Stimulated activated CD4-positive, alpha-beta T cell treated with anti-CD3 and anti-CD28 coated beads, Interleukin-4, amount 100 ng/mL, for 1 hour (primary cell): ENCODE measurements around the gene ARHGDIA.
"Not testable (repeated sequence)": the region's sequence is repeated elsewhere in the genome, so short reads cannot be mapped to it uniquely, and the experiment has no call there.

Experiments
- DNase-seq: peaks from one replicate; pipeline ENCODE4 v3.0.0-alpha.2; 2020

Gene ARHGDIA

GRCh38 chr17:81870981-81871386, at the start of gene ARHGDIA:
Gene ARHGDIA, minus strand, starts transcription at chr17:81871337. Its CDS starts 1,407 bp downstream, at chr17:81869930.
- DNase-seq, result no peak

GRCh38 chr17:81918832-81919545, 47.9 kb upstream of the ARHGDIA start:
- DNase-seq, result no peak

DNA sequence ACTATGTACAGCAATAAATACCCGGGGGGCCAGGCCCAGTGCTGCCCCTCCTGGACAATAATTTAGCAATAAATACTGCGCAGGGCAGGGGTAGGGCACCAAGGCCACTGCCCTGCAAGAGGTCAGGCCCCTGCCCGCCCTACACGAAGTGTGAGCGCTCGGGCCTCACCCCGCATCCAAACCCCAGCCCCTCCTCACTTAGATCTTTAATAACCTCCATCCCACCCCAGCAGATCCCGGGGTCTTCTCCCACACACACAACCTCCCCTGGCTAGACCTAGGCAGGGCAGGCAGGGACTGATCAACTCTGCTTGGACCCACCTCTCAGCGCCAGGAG, 47.2 kb upstream of the ARHGDIA start:
- DNase-seq, result not testable (repeated sequence)

DNA sequence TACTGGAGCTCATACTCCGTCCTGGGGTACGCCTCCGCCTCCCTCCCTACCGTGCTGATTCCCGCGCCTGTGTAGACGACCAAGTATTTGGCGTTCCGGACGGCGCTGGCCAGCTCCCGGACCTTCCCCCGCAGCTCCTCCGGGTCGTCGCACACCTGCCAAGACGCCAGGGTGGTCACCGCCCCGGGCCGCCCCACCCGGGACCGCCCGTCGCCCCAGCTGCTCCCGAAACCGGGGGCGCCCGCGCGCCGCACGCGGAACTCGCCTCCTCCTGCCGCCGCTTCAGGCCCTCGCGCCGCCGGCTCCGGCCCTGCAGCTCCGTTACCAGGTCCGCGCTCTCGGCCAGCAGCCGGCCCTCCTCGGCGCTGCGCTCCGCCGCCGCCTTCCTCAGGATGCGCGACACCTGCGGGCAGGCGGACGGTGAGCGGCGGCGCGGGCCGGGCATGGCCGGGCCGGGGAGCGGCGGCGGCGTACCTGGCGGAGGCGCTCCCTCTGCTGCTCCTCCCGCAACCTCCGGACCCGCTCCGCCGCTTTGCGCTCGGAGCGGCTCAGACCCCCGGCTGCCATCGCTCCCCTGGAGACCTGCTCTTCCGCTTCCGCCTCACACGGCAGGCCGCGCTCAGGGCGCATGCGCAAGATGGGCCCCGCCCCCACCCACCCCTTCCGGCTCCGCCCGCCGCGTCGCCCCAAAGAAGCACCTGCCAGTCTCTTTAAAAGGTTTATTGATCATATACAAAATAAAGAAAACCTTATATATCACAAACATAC, 46.6 kb upstream of the ARHGDIA start, which contains the start of gene SIRT7:
Gene SIRT7 (minus strand): TSS at position 612 of the 768 bp plus-strand sequence. CDS start 45 bp downstream, at position 567.
- DNase-seq, result peak; percentile 79

- DNase-seq, result no peak
Observed at GRCh38 chr17:81916234-81917001, 45.3 kb upstream of the ARHGDIA start.

GRCh38 chr17:81915331-81915730, 44.2 kb upstream of the ARHGDIA start:
- DNase-seq, result no peak

- no peak for DNase-seq
Observed at GRCh38 chr17:81914103-81914850, 43.1 kb upstream of the ARHGDIA start.

DNA sequence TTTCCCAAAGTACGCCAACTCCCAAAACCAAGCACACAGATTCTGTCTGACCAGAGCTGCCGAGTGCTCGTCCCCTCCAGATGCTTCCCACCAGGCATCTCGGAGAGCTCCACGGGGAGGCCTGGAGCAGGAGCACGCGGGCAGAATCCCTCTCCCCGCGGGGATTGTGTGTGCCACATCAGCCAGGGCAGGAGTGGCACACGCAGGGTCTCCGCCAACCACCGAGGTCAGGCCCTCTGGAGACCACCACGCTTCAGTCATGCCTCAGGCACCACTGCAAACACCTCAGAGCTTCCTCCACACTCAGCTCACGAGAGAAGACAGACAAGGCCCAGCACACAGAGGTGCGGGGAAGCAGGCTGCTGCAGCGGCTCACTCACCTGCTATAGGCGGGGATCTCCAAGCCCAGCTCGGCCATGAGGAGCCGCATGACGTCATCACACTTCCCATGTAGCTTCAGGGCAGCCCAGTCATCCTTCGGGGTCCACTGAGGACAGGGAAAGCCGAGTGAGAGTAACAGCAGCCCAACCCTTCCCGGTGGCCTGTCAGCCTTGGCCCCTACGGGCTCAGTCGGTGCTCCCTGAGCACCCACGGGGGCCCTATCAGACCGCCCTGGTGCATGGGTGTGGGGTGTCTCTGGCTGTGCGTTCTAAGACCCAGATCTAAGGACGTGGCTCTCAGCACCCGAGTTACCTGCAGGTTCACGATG, 42.4 kb upstream of the ARHGDIA start:
- no peak for DNase-seq

- DNase-seq, result no peak
Observed at GRCh38 chr17:81912441-81913309, 41.5 kb upstream of the ARHGDIA start.

- no peak for DNase-seq
Observed at GRCh38 chr17:81911969-81912368, 40.8 kb upstream of the ARHGDIA start.

GRCh38 chr17:81911277-81911961, 40.3 kb upstream of the ARHGDIA start, which contains the start of gene PCYT2:
Gene PCYT2, minus strand, starts transcription at chr17:81911399. Its CDS starts 44 bp downstream, at chr17:81911355.
- DNase-seq, result peak; percentile 93

GRCh38 chr17:81910840-81911276, 39.7 kb upstream of the ARHGDIA start:
- no peak for DNase-seq

DNA sequence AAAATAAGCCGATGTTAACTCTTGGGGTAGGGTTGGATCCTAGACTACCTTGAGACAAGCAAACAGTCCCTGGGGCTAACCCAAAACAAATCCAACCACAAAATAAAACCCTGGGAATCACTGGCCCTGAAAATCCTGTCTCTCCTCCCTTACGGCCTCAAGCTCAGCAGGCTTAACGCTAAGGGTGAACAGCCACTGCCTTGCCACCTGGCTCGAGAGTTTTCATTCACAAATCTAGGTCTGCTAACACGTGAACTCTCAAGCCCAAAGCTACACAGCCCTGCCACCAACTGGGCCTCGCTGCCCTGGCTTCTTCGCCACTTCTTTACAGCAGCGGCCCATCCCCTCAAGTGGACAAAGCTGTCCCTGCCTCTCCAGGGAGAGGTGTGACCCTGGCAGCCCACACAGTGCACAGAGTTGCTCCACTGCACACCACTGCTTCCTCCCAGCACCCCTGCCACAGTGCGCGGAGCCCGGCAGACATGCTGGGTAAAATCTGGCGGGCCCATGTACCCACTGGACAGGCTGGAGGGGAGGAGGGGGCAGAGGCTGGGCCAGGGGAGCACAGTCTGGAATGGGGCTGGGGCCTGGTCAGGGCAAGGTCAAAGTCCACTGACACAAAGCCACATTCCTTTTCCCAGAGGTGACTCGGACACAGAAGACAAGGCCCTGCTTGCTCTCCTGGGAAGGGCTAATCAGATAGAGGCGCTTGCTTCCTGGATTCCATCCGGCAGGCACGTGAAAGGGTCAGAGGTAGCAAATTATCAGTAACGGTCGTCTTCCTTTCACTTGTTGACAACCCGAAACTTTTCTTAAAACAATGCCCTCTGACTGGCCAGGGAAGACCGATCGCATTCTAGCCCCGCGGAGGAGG, 39.1 kb upstream of the ARHGDIA start:
- no peak for DNase-seq

DNA sequence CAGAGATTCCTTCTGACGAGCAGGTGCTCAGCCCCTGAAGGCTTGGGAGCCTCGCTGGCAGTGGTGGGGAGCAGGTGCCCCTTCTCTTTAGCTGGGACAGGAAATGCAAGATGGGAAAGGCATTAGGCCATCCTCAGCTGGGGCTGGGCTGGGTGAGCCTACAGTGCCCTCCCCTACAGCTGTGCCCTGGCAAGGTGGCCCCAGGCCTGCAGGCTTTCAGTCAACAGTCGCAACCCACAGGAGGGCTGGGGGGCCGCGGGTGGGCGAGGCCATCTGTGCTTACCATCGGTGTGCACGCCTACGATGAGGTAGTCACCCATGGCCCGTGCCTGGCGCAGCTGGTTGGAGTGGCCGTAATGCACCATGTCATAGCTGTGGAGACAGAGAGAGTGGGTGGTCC, 38.1 kb upstream of the ARHGDIA start:
- DNase-seq, result no peak

- no peak for DNase-seq
Observed at GRCh38 chr17:81908793-81909192, 37.7 kb upstream of the ARHGDIA start.

GRCh38 chr17:81907219-81908145, 36.3 kb upstream of the ARHGDIA start:
- DNase-seq, result no peak

DNA sequence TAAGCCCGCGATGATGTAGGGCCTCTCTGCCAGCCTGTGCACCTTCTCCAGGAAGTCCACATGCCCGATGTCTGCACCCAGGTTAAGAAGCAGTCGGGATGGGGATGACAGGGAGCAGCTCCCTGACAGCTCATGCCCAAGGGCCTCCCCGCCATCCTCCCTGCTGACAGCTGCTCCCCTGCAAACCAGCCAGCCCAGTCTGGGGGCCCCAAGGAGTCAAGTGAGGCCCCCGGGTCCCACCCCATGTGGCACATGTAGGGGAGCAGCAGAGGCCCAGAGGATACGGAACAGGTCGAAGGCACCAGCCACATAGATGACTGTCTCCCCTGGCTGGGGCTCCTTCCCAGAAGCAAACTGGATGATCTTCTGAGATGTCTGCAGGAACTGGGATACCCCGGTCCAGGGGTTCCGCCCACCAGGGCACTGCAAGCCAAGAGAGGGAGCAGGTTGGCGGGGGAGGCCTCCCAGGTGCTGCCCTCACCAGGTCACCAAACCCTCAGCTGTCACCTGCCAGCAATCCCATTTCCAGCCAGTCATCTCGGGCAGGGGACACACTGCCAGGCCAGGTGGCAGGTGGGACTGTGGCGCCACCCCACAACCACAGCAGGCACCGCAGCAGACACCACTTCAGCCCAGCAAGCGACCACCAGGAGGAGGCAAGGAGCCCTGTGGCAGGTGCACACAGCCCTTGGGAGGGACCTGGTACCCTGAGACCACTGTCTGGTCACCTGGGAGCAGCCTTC, 35.5 kb upstream of the ARHGDIA start:
- DNase-seq, result no peak
